COLO668 (cell line): Measurements from ENCODE around the gene RTBDN.
"Not testable (repeated sequence)": the region's sequence is repeated elsewhere in the genome, so short reads cannot be mapped to it uniquely, and the experiment has no call there.

Experiments
- DNase-seq: peaks from one replicate; lab custom pipeline; 2025; ENCODE audit not compliant: unreplicated experiment; lab: John Stamatoyannopoulos, UW

Gene RTBDN

GRCh38 chr19:12858041-12858928 is 23.9 kb upstream of the RTBDN start:
- DNase-seq: no peak

DNA sequence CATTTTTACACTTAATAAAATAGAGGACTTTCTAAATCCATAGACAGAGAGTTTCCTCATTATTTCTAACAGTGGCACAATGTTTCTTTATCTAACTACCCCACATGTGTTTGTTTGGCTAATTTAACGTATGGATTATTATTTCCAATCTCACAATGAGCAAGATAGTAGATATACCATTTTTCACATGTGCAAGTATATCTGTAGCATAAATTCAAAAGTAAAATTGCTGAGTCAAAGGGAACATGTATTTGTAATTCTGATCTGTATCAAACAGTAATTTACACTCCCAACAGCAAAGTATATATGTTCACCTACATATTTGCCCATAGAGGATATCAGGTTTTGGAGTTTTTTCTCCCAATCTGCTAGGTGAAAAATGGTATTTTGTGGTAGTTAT is 22.3 kb upstream of the RTBDN start:
- DNase-seq: no peak

DNA sequence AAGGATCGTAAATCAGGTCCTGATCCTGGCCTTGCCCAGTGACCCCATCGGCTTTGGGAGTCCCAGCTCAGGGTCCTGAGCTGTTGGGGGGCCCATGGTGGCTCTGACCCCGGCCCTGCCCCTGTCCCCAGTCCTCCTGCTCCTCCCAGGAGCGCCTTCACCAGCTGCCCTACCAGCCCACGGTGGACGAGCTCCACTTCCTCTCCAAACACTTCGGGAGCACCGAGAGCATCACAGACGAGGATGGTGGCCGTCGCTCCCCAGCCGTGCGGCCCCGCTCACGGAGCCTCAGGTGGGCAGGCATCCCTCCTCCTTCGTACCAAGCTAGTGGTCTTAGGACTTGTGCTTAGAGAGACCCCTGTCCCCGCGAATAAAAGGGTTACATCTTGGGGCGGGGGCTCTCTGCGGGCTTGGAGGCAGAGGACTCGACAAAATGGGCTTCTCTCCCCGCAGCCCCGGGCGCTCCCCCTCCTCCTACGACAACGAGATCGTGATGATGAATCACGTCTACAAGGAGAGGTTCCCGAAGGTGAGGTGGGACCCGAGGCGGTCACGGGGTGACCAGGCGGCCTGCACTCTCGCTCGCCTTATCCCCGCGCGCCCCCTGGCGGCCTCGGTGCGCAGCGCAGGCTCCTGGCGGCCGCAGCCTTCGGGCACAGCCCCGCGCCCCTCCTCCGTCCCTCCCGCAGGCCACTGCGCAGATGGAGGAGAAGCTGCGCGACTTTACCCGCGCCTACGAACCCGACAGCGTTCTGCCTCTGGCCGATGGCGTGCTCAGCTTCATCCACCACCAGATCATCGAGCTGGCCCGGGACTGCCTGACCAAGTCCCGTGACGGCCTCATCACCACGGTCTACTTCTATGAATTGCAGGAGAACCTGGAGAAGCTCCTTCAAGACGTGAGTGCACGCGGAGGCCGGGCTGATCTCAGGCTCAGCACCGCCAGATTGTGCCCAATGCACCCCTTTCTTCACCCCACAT is 13.1 kb upstream of the RTBDN start:
- peak; percentile 83 for DNase-seq

GRCh38 chr19:12846613-12847012 is 12.2 kb upstream of the RTBDN start:
- not testable (repeated sequence) for DNase-seq

DNA sequence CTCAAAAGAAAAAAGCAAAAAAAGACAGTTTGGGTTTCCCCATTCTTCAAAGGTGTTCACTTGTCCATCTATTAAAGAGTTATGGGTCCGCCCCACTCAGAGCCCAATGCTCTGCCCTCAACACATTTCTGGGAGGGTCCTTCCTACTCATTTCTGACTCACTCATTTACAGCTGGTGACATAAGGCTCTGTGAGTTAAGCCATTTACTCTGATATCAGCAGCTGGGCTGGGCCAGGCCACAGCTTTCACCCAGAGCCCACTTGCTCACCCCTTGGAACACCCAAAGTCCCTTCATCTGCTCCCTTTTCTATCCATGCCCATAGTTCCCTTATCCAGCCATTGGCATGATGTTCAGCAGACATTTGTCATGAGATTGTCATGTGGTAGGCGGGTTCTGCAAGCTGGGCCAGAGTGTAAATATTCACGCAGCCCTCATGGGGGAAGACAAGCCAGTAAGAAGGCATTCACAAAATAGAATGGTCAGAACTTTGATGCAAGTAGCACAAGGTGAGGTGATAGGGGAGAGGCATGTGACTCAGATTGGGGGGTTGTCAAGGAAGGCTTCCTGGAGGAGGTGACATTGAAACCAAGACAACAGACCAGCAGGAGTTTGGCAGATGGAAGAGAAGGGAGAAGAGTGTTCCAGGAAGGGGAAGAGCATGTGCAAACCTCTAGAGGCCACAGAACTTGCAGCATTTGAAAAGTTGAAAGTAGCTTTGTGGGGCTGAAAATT is 9.8 kb upstream of the RTBDN start:
- DNase-seq: no peak

DNA sequence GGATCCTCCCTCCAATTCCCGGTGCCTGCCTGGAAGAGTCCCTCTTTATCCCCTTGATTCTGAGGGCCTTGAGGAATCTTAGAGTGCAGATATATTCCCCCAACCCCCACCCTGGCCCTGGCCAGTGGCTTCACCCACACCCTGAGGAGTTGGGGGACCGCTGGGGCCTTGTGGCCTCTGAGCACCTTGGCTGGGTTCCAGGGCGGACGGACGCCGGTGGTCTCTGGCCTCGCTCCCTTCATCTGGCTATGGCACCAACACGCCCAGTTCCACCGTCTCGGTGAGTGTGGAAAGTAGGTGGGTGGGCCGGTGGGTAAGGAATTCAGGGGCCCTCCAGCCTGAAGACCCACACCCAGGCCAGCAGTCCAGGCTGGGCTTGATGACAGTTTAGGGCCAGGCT is 8.9 kb upstream of the RTBDN start:
- no peak for DNase-seq

DNA sequence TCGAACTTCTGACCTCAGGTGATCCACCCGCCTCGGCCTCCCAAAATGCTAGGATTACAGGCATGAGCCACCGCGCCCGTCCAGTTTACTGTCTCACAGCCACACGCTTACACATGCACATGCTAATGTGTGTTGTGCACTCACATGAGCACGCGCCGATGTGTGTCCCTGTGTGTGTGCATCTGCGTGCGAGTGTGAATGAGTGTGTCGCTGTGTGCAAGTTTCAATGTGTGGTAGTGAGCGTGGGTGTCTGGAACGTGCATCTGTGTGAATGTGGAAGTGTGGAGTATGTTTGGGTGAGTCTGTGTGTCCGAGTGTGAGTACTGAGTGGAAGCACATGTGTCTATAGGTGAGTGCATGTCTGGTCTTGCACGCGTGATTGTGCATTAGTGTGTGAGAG is 8.1 kb upstream of the RTBDN start:
- no peak for DNase-seq

DNA sequence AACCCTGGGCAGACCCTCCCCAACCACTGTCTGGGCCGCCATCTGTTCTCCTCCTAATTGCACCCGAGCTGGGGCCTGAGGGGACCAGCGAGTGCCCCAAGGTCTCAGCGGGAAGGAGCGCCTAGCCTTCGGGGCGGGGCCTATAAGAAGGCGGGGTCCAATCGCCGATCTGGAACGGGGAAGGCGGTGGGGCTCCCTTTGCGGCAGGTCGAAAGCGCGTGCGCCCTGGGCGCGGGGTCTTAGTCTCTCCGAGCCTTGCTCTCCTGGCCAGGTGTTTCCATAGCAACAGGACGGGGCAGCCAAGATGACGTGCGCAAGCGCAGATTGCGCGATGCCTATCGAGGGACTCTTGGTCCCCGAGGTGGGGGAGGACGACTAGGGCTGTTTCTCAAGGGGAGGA is 6.7 kb upstream of the RTBDN start:
- DNase-seq: no peak

- DNase-seq: peak; percentile 62
Measured at GRCh38 chr19:12840091-12841079, 6.0 kb upstream of the RTBDN start.

GRCh38 chr19:12838886-12839756 is 4.7 kb upstream of the RTBDN start:
- DNase-seq: peak; percentile 61

DNA sequence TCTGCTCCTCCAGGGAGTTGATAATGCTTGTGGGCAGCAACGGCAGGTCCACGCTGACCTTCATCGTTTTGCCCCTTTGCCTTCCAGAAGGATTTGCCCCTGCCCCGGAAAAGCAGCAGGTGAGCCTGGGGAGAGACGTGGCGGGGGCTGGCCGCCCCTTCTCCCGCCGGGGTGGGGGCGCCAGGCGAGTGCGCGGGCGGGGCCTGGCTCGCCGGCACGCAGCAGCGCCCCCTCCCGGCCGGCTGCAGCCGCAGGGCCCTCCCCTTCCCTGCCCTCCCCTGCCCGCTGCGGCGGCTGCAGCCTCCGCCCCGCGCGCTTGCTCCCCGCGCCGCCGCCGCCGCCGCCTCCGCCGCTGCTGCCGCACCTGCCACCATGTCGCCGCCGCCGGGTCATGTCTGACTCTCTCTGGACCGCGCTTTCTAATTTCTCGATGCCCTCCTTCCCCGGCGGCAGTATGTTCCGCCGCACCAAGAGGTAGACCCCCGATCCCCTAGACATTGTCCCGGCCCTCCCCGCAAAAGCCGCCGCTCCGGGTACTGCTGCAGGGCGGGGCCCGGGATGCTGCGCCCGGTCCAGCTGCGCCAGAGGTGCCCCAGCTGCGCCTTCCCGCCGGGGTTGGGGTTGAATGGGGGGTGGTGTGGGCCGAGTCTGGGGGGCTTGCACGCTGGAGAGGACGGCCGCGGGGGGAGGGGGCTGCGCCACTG is 4.0 kb upstream of the RTBDN start, which contains the start of gene MAST1:
MAST1 (plus strand) TSS at position 334 of the 704 bp plus-strand sequence; CDS start at position 392, 58 bp downstream.
- DNase-seq: peak; percentile 87

- DNase-seq: no peak
Measured at GRCh38 chr19:12837225-12837624, 2.8 kb upstream of the RTBDN start.

- DNase-seq: no peak
Measured at GRCh38 chr19:12836529-12836863, 2.1 kb upstream of the RTBDN start.

GRCh38 chr19:12834976-12835757 is 788 bp upstream of the RTBDN start:
- peak; percentile 85 for DNase-seq

GRCh38 chr19:12833738-12834565 is 427 bp downstream of the RTBDN start:
- DNase-seq: peak; percentile 72

GRCh38 chr19:12833418-12833737 is 1.0 kb downstream of the RTBDN start:
- DNase-seq: no peak

DNA sequence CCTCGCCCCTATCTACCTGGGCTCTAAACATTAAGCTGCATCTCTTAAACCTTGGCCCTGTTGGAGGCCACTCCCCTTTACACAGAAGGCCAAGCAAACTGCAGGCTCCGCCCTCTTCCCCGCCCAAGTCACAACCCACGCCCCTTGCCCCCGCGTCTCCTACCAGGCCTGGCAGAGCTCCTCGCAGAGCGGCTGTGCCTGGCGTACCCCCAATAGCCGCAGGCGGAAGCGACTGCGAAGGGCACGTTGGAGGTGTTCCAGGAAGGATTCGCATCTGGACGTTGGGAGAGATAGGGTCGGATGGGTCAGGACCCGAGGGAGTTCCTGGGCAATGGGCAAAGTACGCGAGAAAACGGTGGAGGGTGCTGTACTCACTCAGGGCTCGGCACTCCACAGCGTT is 5.9 kb downstream of the RTBDN start:
- DNase-seq: peak; percentile 74
